ENCODE measurements around the gene UPP2. TPM values are rescaled to one million over a fixed set of nuclear protein-coding genes. Genes with fewer than 3 reads are reported as not detected.

The UPP2 gene
- total RNA-seq, 1 experiment from 2014 or later: not detected

DNA sequence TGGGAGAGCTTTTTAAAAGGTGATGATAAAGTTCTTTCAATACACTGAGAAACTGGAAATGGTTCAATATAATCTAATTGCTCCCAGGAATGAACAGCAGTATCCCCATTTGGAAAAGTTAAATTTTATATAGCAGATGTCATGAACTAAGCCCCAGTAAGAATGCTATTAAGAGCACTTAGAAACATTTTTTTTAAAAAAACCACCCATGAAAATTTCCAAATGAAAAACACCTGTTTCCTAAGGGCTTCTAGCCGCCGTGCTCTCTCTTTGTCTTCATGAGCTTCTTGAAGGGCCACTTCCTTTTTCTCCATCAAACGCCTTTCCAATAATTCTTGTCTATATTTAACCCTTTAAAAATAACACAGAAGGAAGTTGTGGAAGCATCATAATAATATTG is 77.0 kb downstream of the UPP2 start:
- peaks cover 28% of the 10 kb centered on the region for H3K4me1 Mint-ChIP-seq (ENCODE audit: low read depth, unreplicated experiment)
- H3K9me3 Mint-ChIP-seq (ENCODE audit: low read depth, unreplicated experiment): no peaks in the 10 kb centered on the region
- H3K27ac Mint-ChIP-seq (ENCODE audit: unreplicated experiment): no peak overlapping the region
- no peaks in the 10 kb centered on the region for H3K36me3 Mint-ChIP-seq (ENCODE audit: insufficient read depth, unreplicated experiment)
- no peak for DNase-seq
- TF ChIP-seq, protein P1, sequence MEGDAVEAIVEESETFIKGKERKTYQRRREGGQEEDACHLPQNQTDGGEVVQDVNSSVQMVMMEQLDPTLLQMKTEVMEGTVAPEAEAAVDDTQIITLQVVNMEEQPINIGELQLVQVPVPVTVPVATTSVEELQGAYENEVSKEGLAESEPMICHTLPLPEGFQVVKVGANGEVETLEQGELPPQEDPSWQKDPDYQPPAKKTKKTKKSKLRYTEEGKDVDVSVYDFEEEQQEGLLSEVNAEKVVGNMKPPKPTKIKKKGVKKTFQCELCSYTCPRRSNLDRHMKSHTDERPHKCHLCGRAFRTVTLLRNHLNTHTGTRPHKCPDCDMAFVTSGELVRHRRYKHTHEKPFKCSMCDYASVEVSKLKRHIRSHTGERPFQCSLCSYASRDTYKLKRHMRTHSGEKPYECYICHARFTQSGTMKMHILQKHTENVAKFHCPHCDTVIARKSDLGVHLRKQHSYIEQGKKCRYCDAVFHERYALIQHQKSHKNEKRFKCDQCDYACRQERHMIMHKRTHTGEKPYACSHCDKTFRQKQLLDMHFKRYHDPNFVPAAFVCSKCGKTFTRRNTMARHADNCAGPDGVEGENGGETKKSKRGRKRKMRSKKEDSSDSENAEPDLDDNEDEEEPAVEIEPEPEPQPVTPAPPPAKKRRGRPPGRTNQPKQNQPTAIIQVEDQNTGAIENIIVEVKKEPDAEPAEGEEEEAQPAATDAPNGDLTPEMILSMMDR (IDR thresholded peaks at IDR 0.05; ENCODE audit: unreplicated experiment): no peak
- H3K27me3 Mint-ChIP-seq (ENCODE audit: unreplicated experiment): no peaks in the 10 kb centered on the region
- CTCF ChIA-PET: interaction anchor here (0.6 to 1.3 kb wide), 2 partner anchors 329 to 395 kb away, joined by 3 to 7 read pairs; no protein-coding TSS in a partner anchor
- BruUV-seq (replicated peaks): no TSS peak
- H3K4me3 Mint-ChIP-seq (ENCODE audit: low read depth, unreplicated experiment): no peak overlapping the region
- intact Hi-C loops (cut with micrococcal nuclease; ENCODE audit: unreplicated experiment): loop anchor here (2.0 kb wide), 1 partner anchor 566 kb away; no protein-coding TSS in a partner anchor

DNA sequence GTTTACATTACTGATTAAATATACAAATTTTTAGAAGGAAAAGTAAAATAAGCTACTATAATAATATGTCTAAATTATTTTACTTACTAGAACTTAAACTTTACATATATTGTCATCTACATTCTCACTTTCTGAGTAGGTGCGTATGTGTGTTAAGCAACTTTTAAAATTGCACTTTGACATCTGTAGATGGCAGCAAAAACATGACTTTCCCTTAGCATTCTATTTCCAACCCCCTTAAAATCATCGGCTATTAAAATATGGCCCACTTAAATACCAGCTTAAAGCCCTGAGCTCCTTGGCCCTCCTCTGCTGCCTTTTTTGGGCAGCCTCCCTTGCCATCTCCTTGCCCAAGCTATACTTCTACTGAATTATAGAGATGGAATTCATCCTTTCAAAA is 78.0 kb downstream of the UPP2 start:
- BruUV-seq (replicated peaks): no TSS peak
- no peaks in the 10 kb centered on the region for H3K36me3 Mint-ChIP-seq (ENCODE audit: insufficient read depth, unreplicated experiment)
- no peak overlapping the region for H3K27ac Mint-ChIP-seq (ENCODE audit: unreplicated experiment)
- H3K4me3 Mint-ChIP-seq (ENCODE audit: low read depth, unreplicated experiment): no peak overlapping the region
- H3K4me1 Mint-ChIP-seq (ENCODE audit: low read depth, unreplicated experiment): peaks cover 28% of the 10 kb centered on the region
- H3K27me3 Mint-ChIP-seq (ENCODE audit: unreplicated experiment): no peaks in the 10 kb centered on the region
- TF ChIP-seq, protein P1 (IDR thresholded peaks at IDR 0.05; ENCODE audit: unreplicated experiment): peak; percentile 42
- H3K9me3 Mint-ChIP-seq (ENCODE audit: low read depth, unreplicated experiment): no peaks in the 10 kb centered on the region
- CTCF ChIA-PET: interaction anchor here (0.5 to 2.3 kb wide), 6 partner anchors 22 to 867 kb away, joined by 3 to 13 read pairs (median 4); no protein-coding TSS in a partner anchor
- intact Hi-C loops (cut with micrococcal nuclease; ENCODE audit: unreplicated experiment): loop anchor here (2.0 to 10.0 kb wide), 3 partner anchors 145 to 565 kb away; partner anchors contain the start of genes CCDC148 and PKP4
- no peak for DNase-seq

DNA sequence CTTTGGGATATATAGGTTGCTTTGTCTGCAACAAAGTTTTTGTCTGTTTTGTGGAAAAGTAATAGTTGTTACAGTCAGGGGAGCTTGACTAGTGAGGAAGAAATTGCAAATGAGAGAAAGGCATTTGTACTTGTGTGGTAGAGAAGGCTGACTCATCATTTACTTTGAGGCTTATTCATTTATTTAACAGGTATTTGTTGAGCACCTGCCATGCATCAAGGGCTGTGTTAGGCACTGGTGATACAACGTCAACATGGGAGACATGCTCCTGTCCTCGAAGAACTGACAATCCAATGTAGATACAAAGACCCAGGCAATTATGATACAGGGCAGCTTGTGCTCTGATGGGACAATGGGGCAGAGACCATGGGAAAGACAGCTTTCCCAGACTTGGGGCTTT is 79.5 kb downstream of the UPP2 start:
- no peak for DNase-seq
- TF ChIP-seq, protein P1 (IDR thresholded peaks at IDR 0.05; ENCODE audit: unreplicated experiment): no peak
- CTCF ChIA-PET: interaction anchor here (0.6 to 2.3 kb wide), 2 partner anchors 146 to 277 kb away, joined by 4 to 13 read pairs; no protein-coding TSS in a partner anchor
- Mint-ChIP-seq H3K27ac (ENCODE audit: unreplicated experiment) (no peak overlapping the region), H3K27me3 (ENCODE audit: unreplicated experiment) (no peaks in the 10 kb centered on the region), H3K9me3 (ENCODE audit: low read depth, unreplicated experiment) (no peaks in the 10 kb centered on the region), H3K36me3 (ENCODE audit: insufficient read depth, unreplicated experiment) (no peaks in the 10 kb centered on the region), H3K4me1 (ENCODE audit: low read depth, unreplicated experiment) (peaks cover 39% of the 10 kb centered on the region), H3K4me3 (ENCODE audit: low read depth, unreplicated experiment) (no peak overlapping the region)
- intact Hi-C loops (cut with micrococcal nuclease; ENCODE audit: unreplicated experiment): loop anchor here (5.0 to 10.0 kb wide), 2 partner anchors 144 to 276 kb away; partner anchors contain the start of genes CCDC148 and PKP4
- BruUV-seq (replicated peaks): no TSS peak

DNA sequence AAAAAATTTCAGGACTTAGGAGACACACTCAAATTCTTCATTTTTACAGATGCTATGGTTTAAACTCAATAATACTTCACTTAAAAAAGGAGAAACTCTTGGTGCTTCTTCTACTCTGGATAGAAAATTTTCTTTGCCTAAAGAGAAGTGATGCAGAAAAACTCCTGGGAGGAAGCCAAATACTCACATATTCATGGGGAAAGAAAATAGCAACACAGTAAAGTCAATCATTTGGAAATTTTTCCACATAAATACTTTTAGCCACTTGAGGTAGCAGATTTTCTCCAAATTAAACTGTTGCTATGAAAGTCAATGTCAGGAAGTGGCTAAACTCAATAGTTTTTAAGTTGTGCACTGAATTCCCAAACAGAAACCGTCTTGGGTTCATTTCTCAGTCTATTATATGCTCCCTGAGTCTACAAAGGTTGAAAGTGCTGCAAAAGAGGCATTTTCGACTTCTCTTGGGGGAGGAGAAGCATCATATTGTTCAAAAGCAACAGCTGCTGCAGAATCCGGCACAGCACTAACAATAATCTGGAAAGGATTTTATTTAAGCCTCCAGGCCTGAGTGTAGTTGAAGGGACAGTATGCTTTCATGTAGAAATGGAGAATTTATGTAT is 81.1 kb downstream of the UPP2 start:
- H3K4me1 Mint-ChIP-seq (ENCODE audit: low read depth, unreplicated experiment): peaks cover 39% of the 10 kb centered on the region
- TF ChIP-seq, protein P1 (IDR thresholded peaks at IDR 0.05; ENCODE audit: unreplicated experiment): no peak
- intact Hi-C loops (cut with micrococcal nuclease; ENCODE audit: unreplicated experiment): loop anchor here (5.0 to 10.0 kb wide), 2 partner anchors 142 to 275 kb away; partner anchors contain the start of genes CCDC148 and PKP4
- CTCF ChIA-PET: no interaction called here
- no peaks in the 10 kb centered on the region for H3K36me3 Mint-ChIP-seq (ENCODE audit: insufficient read depth, unreplicated experiment)
- no peaks in the 10 kb centered on the region for H3K27me3 Mint-ChIP-seq (ENCODE audit: unreplicated experiment)
- no peak overlapping the region for H3K4me3 Mint-ChIP-seq (ENCODE audit: low read depth, unreplicated experiment)
- no peak for DNase-seq
- no TSS peak for BruUV-seq (replicated peaks)
- no peak overlapping the region for H3K27ac Mint-ChIP-seq (ENCODE audit: unreplicated experiment)
- no peaks in the 10 kb centered on the region for H3K9me3 Mint-ChIP-seq (ENCODE audit: low read depth, unreplicated experiment)

Data from Calu3 (cell line).